T-helper 1 cell (primary cell): ENCODE data around the gene LDLRAD3.
A peak's percentile ranks its signal among the peaks of the same experiment; 100 is the strongest.

Experiments
- DNase-seq, 5 donors: peaks; one replicate each; pipeline ENCODE4 v3.0.0-alpha.2; 2012 to 2020

The LDLRAD3 gene

GRCh38 chr11:35962369-35963138 lies 18.7 kb downstream of the LDLRAD3 start:
- no peak for DNase-seq

- no peak for DNase-seq
Observed at GRCh38 chr11:35963911-35964310, 20.0 kb downstream of the LDLRAD3 start.

GRCh38 chr11:35964841-35965240 lies 21.0 kb downstream of the LDLRAD3 start:
- no peak for DNase-seq

GRCh38 chr11:35967042-35967441 lies 23.2 kb downstream of the LDLRAD3 start:
- no peak for DNase-seq

GRCh38 chr11:35968386-35969088 lies 24.7 kb downstream of the LDLRAD3 start:
- DNase-seq = no peak

- no peak for DNase-seq
Observed at GRCh38 chr11:35969089-35970042, 25.5 kb downstream of the LDLRAD3 start.

GRCh38 chr11:35970445-35970844 lies 26.6 kb downstream of the LDLRAD3 start:
- DNase-seq = no peak

GRCh38 chr11:35971841-35972422 lies 28.1 kb downstream of the LDLRAD3 start:
- no peak for DNase-seq

- no peak for DNase-seq
Observed at GRCh38 chr11:35974882-35975589, 31.2 kb downstream of the LDLRAD3 start.

GRCh38 chr11:35976434-35976833 lies 32.6 kb downstream of the LDLRAD3 start:
- DNase-seq = no peak

- no peak for DNase-seq
Observed at GRCh38 chr11:35978183-35978582, 34.3 kb downstream of the LDLRAD3 start.

- no peak for DNase-seq
Observed at GRCh38 chr11:35978891-35979290, 35.0 kb downstream of the LDLRAD3 start.

GRCh38 chr11:35980686-35981390 lies 37.0 kb downstream of the LDLRAD3 start:
- DNase-seq = no peak

GRCh38 chr11:35981581-35981980 lies 37.7 kb downstream of the LDLRAD3 start:
- no peak for DNase-seq

- DNase-seq = no peak
Observed at GRCh38 chr11:35982061-35982460, 38.2 kb downstream of the LDLRAD3 start.

GRCh38 chr11:35983981-35984380 lies 40.1 kb downstream of the LDLRAD3 start:
- DNase-seq = no peak

GRCh38 chr11:35986947-35987346 lies 43.1 kb downstream of the LDLRAD3 start:
- no peak for DNase-seq

- no peak for DNase-seq
Observed at GRCh38 chr11:35990170-35990569, 46.3 kb downstream of the LDLRAD3 start.

- no peak for DNase-seq
Observed at GRCh38 chr11:35990816-35991215, 47.0 kb downstream of the LDLRAD3 start.

- DNase-seq = no peak
Observed at GRCh38 chr11:35992548-35992947, 48.7 kb downstream of the LDLRAD3 start.

GRCh38 chr11:35994421-35994820 lies 50.6 kb downstream of the LDLRAD3 start:
- peak in 1 of 5 donors; percentile 3 for DNase-seq
